MM.1S (cell line): ENCODE results near the gene UBE3B.

Experiments used
- DNase-seq: peaks from one replicate; pipeline ENCODE4 v3.0.0-alpha.2; 2015
- H2AFZ ChIP-seq: fragments of 300-600 bp; sonication (generic); 2 replicates; pipeline ENCODE4 v1.6.0; 2016; ENCODE audit warnings: antibody characterized with exemption, low read length
- H3F3A ChIP-seq: fragments of 300-600 bp; sonication (generic); 2 replicates; pipeline ENCODE4 v1.6.1; 2016; ENCODE audit warnings: mild to moderate bottlenecking, antibody characterized with exemption, low read length, moderate library complexity, mixed read lengths; ENCODE audit not compliant: insufficient read depth
- H3K27ac ChIP-seq: fragments of 300-600 bp; sonication (generic); 2 replicates; pipeline ENCODE4 v1.5.1; 2016; ENCODE audit warnings: mild to moderate bottlenecking, low read length
- H3K27me3 ChIP-seq: fragments of 300-600 bp; sonication (generic); replicated peaks from 2 replicates; pipeline ENCODE4 v1.6.0; 2016; ENCODE audit warnings: low read length; ENCODE audit not compliant: insufficient read depth
- H3K36me3 ChIP-seq: fragments of 300-600 bp; sonication (generic); replicated peaks from 2 replicates; pipeline ENCODE4 v1.6.1; 2016; ENCODE audit warnings: mild to moderate bottlenecking, low read length, mixed read lengths; ENCODE audit not compliant: insufficient read depth
- H3K4me1 ChIP-seq: fragments of 300-600 bp; sonication (generic); 2 replicates; pipeline ENCODE4 v1.6.1; 2016; ENCODE audit warnings: low read length, mixed read lengths
- H3K4me2 ChIP-seq: fragments of 300-600 bp; sonication (generic); 2 replicates; pipeline ENCODE4 v1.6.0; 2016; ENCODE audit warnings: low read depth, low read length
- H3K4me3 ChIP-seq: fragments of 300-600 bp; sonication (generic); 2 replicates; pipeline ENCODE4 v1.5.1; 2016; ENCODE audit warnings: low read length, mixed read lengths
- H3K79me2 ChIP-seq: fragments of 300-600 bp; sonication (generic); 2 replicates; pipeline ENCODE4 v1.6.1; 2016; ENCODE audit warnings: mixed run types, low read length, mixed read lengths
- H3K9ac ChIP-seq: fragments of 300-600 bp; sonication (generic); 2 replicates; pipeline ENCODE4 v1.6.1; 2016; ENCODE audit warnings: low read length, mixed read lengths
- H3K9me2 ChIP-seq: fragments of 300-600 bp; sonication (generic); replicated peaks from 2 replicates; pipeline ENCODE4 v1.6.1; 2016; ENCODE audit warnings: mild to moderate bottlenecking, low read length, mixed read lengths; ENCODE audit not compliant: insufficient read depth
- H3K9me3 ChIP-seq: fragments of 300-600 bp; sonication (generic); replicated peaks from 2 replicates; pipeline ENCODE4 v1.6.1; 2016; ENCODE audit warnings: mild to moderate bottlenecking, low read length, mixed read lengths; ENCODE audit not compliant: insufficient read depth
- H4K20me1 ChIP-seq: fragments of 300-600 bp; sonication (generic); 2 replicates; pipeline ENCODE4 v1.6.1; 2016; ENCODE audit warnings: mild to moderate bottlenecking, low read length, moderate library complexity, mixed read lengths; ENCODE audit not compliant: insufficient read depth
- EZH2 ChIP-seq: fragments of 300-600 bp; sonication (generic); optimal IDR thresholded peaks from 2 replicates; pipeline ENCODE3; 2017; ENCODE audit warnings: low read depth, mild to moderate bottlenecking, antibody characterized with exemption, low read length, mixed read lengths
- EZH2phosphoT487 ChIP-seq: fragments of 300-600 bp; sonication (generic); IDR thresholded peaks from 2 replicates; pipeline ENCODE4 v1.6.1; 2018; ENCODE audit warnings: antibody characterized with exemption, low read length
- TF ChIP-seq, protein P1 (sequence below): fragments of 300-600 bp; sonication (generic); IDR thresholded peaks from 2 replicates; pipeline ENCODE4 v1.5.1; 2016; ENCODE audit warnings: antibody characterized with exemption, low read length, mixed read lengths

Gene UBE3B

GRCh38 chr12:109566424-109566823, 89.0 kb downstream of the UBE3B start:
- no peaks in the 10 kb centered on the region for H3K36me3 ChIP-seq
- TF ChIP-seq EZH2phosphoT487 (no peak), EZH2 (no peak)

GRCh38 chr12:109567296-109567695, 89.9 kb downstream of the UBE3B start:
- Histone ChIP-seq H3K27me3 (no peaks in the 10 kb centered on the region), H3K36me3 (no peaks in the 10 kb centered on the region), H3K27ac (no peak overlapping the region), H3K79me2 (no peaks in the 10 kb centered on the region), H3K9me3 (no peaks in the 10 kb centered on the region), H3K9ac (no peak overlapping the region), H3K9me2 (no peaks in the 10 kb centered on the region), H3K4me2 (no peak overlapping the region), H2AFZ (no peak overlapping the region), H4K20me1 (no peaks in the 10 kb centered on the region), H3K4me1 (no peaks in the 10 kb centered on the region), H3K4me3 (no peak overlapping the region), H3F3A (no peaks in the 10 kb centered on the region)
- no peak for TF ChIP-seq EZH2
- TF ChIP-seq EZH2phosphoT487, result no peak
- no peak for DNase-seq

More at GRCh38 chr12:109566424-109566823, 89.0 kb downstream of the UBE3B start:
- H3K9me2 ChIP-seq, result no peaks in the 10 kb centered on the region
- no peak overlapping the region for H2AFZ ChIP-seq
- no peaks in the 10 kb centered on the region for H3K9me3 ChIP-seq
- DNase-seq, result no peak
- H4K20me1 ChIP-seq, result no peaks in the 10 kb centered on the region
- no peaks in the 10 kb centered on the region for H3K27me3 ChIP-seq
- no peak overlapping the region for H3K4me2 ChIP-seq
- no peak overlapping the region for H3K27ac ChIP-seq
- H3K79me2 ChIP-seq, result no peaks in the 10 kb centered on the region
- no peak overlapping the region for H3K4me3 ChIP-seq
- H3K4me1 ChIP-seq, result no peaks in the 10 kb centered on the region
- no peaks in the 10 kb centered on the region for H3F3A ChIP-seq
- H3K9ac ChIP-seq, result no peak overlapping the region

DNA sequence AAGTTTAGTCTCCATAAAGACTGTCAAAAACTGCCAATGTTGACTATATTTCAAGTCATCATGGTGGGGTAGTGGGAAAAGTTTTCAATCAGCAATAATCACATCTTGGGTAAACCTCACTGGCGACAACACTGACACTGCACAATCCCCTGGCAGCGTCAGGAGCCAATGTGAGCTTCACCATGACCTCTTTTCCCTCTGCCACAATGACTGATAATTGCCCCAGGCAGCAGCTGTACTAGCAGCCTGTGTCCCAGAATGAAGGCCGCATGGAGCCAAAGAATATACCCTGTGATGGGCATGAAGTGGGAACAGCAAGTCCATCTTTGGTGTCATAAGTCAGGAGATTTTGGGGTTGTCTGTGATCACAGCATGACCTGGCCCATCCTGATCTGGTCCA, 90.5 kb downstream of the UBE3B start:
- no peak overlapping the region for H3K4me2 ChIP-seq
- H3K9me3 ChIP-seq, result no peaks in the 10 kb centered on the region
- TF ChIP-seq, protein P1, sequence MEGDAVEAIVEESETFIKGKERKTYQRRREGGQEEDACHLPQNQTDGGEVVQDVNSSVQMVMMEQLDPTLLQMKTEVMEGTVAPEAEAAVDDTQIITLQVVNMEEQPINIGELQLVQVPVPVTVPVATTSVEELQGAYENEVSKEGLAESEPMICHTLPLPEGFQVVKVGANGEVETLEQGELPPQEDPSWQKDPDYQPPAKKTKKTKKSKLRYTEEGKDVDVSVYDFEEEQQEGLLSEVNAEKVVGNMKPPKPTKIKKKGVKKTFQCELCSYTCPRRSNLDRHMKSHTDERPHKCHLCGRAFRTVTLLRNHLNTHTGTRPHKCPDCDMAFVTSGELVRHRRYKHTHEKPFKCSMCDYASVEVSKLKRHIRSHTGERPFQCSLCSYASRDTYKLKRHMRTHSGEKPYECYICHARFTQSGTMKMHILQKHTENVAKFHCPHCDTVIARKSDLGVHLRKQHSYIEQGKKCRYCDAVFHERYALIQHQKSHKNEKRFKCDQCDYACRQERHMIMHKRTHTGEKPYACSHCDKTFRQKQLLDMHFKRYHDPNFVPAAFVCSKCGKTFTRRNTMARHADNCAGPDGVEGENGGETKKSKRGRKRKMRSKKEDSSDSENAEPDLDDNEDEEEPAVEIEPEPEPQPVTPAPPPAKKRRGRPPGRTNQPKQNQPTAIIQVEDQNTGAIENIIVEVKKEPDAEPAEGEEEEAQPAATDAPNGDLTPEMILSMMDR, result no peak
- TF ChIP-seq EZH2 (no peak), EZH2phosphoT487 (no peak)
- no peak for DNase-seq
- H4K20me1 ChIP-seq, result no peaks in the 10 kb centered on the region
- no peaks in the 10 kb centered on the region for H3K27me3 ChIP-seq
- no peaks in the 10 kb centered on the region for H3K36me3 ChIP-seq
- no peak overlapping the region for H2AFZ ChIP-seq
- no peak overlapping the region for H3K27ac ChIP-seq
- H3K79me2 ChIP-seq, result peaks cover 6% of the 10 kb centered on the region
- H3K4me1 ChIP-seq, result no peaks in the 10 kb centered on the region
- no peak overlapping the region for H3K9ac ChIP-seq
- no peaks in the 10 kb centered on the region for H3F3A ChIP-seq
- no peak overlapping the region for H3K4me3 ChIP-seq
- no peaks in the 10 kb centered on the region for H3K9me2 ChIP-seq

DNA sequence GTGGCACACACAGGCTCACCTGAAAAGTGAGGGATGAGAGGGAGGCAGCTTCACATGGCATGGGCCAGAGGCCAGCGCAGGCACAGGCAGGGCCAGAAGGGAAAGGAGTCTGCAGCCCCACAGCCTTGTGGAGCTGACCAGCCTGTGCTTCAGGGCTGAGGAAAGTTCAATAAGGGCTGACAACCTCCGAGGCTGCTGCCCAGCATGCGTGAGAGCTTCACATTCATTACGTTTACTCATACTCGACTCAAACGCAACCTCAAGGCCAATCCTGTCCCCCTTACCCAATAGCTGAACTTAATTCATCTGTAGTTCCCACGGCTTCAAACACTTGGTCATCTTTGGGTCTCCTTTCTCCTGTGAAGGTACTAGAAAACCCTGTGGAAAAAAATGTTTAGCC, 91.1 kb downstream of the UBE3B start:
- TF ChIP-seq EZH2, result no peak
- TF ChIP-seq EZH2phosphoT487, result no peak
- TF ChIP-seq, protein P1, result no peak
- Histone ChIP-seq H3K27ac (no peak overlapping the region), H3K4me1 (no peaks in the 10 kb centered on the region), H3K4me2 (no peak overlapping the region), H2AFZ (no peak overlapping the region), H3K9me3 (no peaks in the 10 kb centered on the region), H3K9ac (no peak overlapping the region), H3K36me3 (no peaks in the 10 kb centered on the region), H3K4me3 (no peak overlapping the region), H4K20me1 (no peaks in the 10 kb centered on the region), H3K79me2 (peaks cover 7% of the 10 kb centered on the region), H3K9me2 (no peaks in the 10 kb centered on the region), H3K27me3 (no peaks in the 10 kb centered on the region), H3F3A (no peaks in the 10 kb centered on the region)
- DNase-seq, result no peak
